Coronary artery (tissue), 2 donors: Measurements from ENCODE around the gene TWIST2.

Experiments used
- DNase-seq: peaks from one replicate; pipeline ENCODE4 v3.0.0-alpha.2; 2017; ENCODE audit warnings: low spot score
- H3K27ac ChIP-seq, 2 donors: fragments of 200-600 bp; sonication (generic); one replicate each; pipeline ENCODE4 v1.5.1; 2016 to 2019
- H3K4me3 ChIP-seq: fragments of 200-600 bp; sonication (generic); 2 replicates; pipeline ENCODE4 v1.5.1; 2016; ENCODE audit warnings: mild to moderate bottlenecking, moderate library complexity
- TF ChIP-seq, protein P1 (sequence below): fragments of 200-600 bp; sonication (generic); IDR thresholded peaks from one replicate; pipeline ENCODE4 v1.5.1; 2019; ENCODE audit warnings: antibody characterized with exemption

The TWIST2 gene

GRCh38 chr2:238811293-238811692 lies 36.6 kb upstream of the TWIST2 start:
- no peak overlapping the region for H3K4me3 ChIP-seq
- no peak for DNase-seq
- TF ChIP-seq, protein P1, sequence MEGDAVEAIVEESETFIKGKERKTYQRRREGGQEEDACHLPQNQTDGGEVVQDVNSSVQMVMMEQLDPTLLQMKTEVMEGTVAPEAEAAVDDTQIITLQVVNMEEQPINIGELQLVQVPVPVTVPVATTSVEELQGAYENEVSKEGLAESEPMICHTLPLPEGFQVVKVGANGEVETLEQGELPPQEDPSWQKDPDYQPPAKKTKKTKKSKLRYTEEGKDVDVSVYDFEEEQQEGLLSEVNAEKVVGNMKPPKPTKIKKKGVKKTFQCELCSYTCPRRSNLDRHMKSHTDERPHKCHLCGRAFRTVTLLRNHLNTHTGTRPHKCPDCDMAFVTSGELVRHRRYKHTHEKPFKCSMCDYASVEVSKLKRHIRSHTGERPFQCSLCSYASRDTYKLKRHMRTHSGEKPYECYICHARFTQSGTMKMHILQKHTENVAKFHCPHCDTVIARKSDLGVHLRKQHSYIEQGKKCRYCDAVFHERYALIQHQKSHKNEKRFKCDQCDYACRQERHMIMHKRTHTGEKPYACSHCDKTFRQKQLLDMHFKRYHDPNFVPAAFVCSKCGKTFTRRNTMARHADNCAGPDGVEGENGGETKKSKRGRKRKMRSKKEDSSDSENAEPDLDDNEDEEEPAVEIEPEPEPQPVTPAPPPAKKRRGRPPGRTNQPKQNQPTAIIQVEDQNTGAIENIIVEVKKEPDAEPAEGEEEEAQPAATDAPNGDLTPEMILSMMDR: no peak
- H3K27ac ChIP-seq: no peak overlapping the region

GRCh38 chr2:238811759-238812158 lies 36.1 kb upstream of the TWIST2 start:
- no peak overlapping the region for H3K27ac ChIP-seq
- DNase-seq: no peak
- TF ChIP-seq, protein P1: no peak
- H3K4me3 ChIP-seq: no peak overlapping the region

- DNase-seq: no peak
Measured at GRCh38 chr2:238813109-238813508, 34.8 kb upstream of the TWIST2 start.

GRCh38 chr2:238814815-238815214 lies 33.1 kb upstream of the TWIST2 start:
- no peak for DNase-seq
- Histone ChIP-seq H3K27ac (no peak overlapping the region), H3K4me3 (no peak overlapping the region)
- TF ChIP-seq, protein P1: no peak

More at GRCh38 chr2:238813109-238813508, 34.8 kb upstream of the TWIST2 start:
- TF ChIP-seq, protein P1: no peak
- no peak overlapping the region for H3K27ac ChIP-seq
- H3K4me3 ChIP-seq: no peak overlapping the region

- H3K27ac ChIP-seq: no peak overlapping the region
- H3K4me3 ChIP-seq: no peak overlapping the region
- no peak for DNase-seq
- TF ChIP-seq, protein P1: no peak
Measured at GRCh38 chr2:238816291-238816690, 31.6 kb upstream of the TWIST2 start.

- DNase-seq: no peak
Measured at GRCh38 chr2:238817382-238817781, 30.5 kb upstream of the TWIST2 start.

DNA sequence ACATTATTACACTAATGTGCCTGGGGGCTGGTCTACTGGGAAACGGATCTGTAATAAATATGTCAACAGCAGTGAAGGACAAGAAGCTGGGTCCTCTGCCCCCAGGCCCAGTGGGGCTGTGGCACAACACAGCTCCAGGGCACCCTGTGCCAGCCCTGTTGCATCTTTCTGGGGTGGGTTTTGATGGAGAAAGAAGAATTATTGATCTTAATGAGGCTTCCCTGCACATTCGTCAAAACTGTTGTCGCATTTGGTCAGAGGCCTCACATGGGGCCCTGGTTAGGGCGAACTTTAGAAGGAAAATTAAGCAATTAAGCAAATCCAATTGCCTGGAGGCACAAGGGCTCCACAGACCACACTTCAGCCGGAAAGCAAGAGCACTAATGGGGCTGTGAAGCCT lies 30.0 kb upstream of the TWIST2 start:
- Histone ChIP-seq H3K4me3 (no peak overlapping the region), H3K27ac (no peak overlapping the region)
- DNase-seq: no peak
- TF ChIP-seq, protein P1: no peak

More at GRCh38 chr2:238817382-238817781, 30.5 kb upstream of the TWIST2 start:
- TF ChIP-seq, protein P1: no peak
- H3K4me3 ChIP-seq: no peak overlapping the region
- H3K27ac ChIP-seq: no peak overlapping the region
